Pancreas (tissue), 10 donors: ENCODE results near the gene TEX264. TPM values are rescaled to one million over a fixed set of nuclear protein-coding genes. Genes with fewer than 3 reads are reported as not detected.

Source experiments
- ATAC-seq, 4 donors: fragments of 200-7000 bp; cut with Tn5 transposase; one replicate each; pipeline versions ENCODE4 v1.8.0 to v1.9.1; 2020; ENCODE audit warnings: mild to moderate bottlenecking in 4 of 4, moderate library complexity in 4 of 4
- DNase-seq, 6 donors: peaks; one replicate each; pipeline ENCODE4 v3.0.0-alpha.2; 2020
- FAIRE-seq: peaks from 2 replicates; lab custom pipeline; 2012; peaks lifted over from hg19 to GRCh38; lab: Jason Lieb, UNC
- H3K27ac ChIP-seq, 4 donors: fragments of 200-600 bp; sonication (generic); 1 replicate in 3 of 4; 2 replicates in 1 of 4; pipeline versions ENCODE4 v1.5.0 to v1.8.0; 2020
- H3K27me3 ChIP-seq, 4 donors: fragments of 200-600 bp; one replicate each; pipeline ENCODE4 v1.8.0; 2021
- H3K36me3 ChIP-seq, 3 donors: fragments of 200-600 bp; sonication (generic) in 1 of 3; one replicate each; pipeline versions ENCODE4 v1.5.0 to v1.8.0; 2020 to 2021
- H3K4me1 ChIP-seq, 3 donors: fragments of 200-600 bp; one replicate each; pipeline ENCODE4 v1.8.0; 2021
- H3K4me3 ChIP-seq, 4 donors: fragments of 200-600 bp; sonication (generic) in 2 of 4; one replicate each; pipeline versions ENCODE4 v1.5.0 to v1.8.0; 2020 to 2021
- H3K9me3 ChIP-seq, 4 donors: fragments of 200-600 bp; one replicate each; pipeline ENCODE4 v1.8.0; 2021
- CTCF ChIP-seq, 4 donors: fragments of 200-600 bp; sonication (generic) in 3 of 4; IDR thresholded peaks; one replicate each; pipeline versions ENCODE4 v1.5.0 to v1.8.0; 2021; ENCODE audit warnings: antibody characterized with exemption in 4 of 4
- WGBS, 2 donors: extraction: QIAGEN DNeasy Blood & Tissue Kit; methylation state at CpG; one replicate each; pipeline ENCODE4 v1.1.7; 2013; 5-methylcytosine and 5-hydroxymethylcytosine counted together
- intact Hi-C, 3 donors: fragments of 100-400 bp; cut with DNase I; formaldehyde crosslinking; loops; one replicate each; pipeline versions ENCODE4 v1.11.1 to v1.14.2; 2022
- polyA plus RNA-seq, 2 donors: library from polyadenylated mRNA; stranded (reverse); fragments of 200-250 nt; gene quantifications; one replicate each; pipeline ENCODE4 v1.2.3, GENCODE V29; 2013
- total RNA-seq, 6 donors: library from RNA; stranded (reverse); fragmentation: NEBNext Ultra II Directional in 4 of 6; extraction: Animal tissue kit (Norgen Biotek cat#: 25700) in 4 of 6; gene quantifications; one replicate each; pipeline versions ENCODE4 v1.2.1 to v1.2.4, GENCODE V29; 2021 to 2023
- donor health status: healthy with polysubstance abuse.
- donor health status: DM: no; HTN: no; CAD: no; lungs with moderate emphysema.
- donor health status: DM: no; HTN: no; CAD: no.
- donor health status: control.
- donor health status: control.
- donor health status: Bipolar disorder and iron deficiency.
- donor health status: DM: yes; HTN: yes; CAD: no.
- donor health status: DM: no; HTN: no; CAD: no.
- donor health status: DM: no; HTN: no; CAD: no.
- donor health status: DM: yes; HTN: yes; CAD: no.

The TEX264 gene
- total and polyA plus RNA-seq, 8 donors = 20.9 to 59.3 (median 25.5) TPM

- peak in 1 of 6 donors; percentile 30 for DNase-seq
- Histone ChIP-seq H3K4me3 (no peak overlapping the region), H3K4me1 (no peaks in the 10 kb centered on the region), H3K9me3 (no peaks in the 10 kb centered on the region), H3K27me3 (no peaks in the 10 kb centered on the region), H3K36me3 (no peaks in the 10 kb centered on the region), H3K27ac (no peak overlapping the region)
- 73 to 76% methylated on average over 7 of the region's 7 CpGs for WGBS, 2 donors
- ATAC-seq = no peak
- FAIRE-seq = no peak
- no peak for TF ChIP-seq CTCF (IDR thresholded peaks at IDR 0.05)
- intact Hi-C loops = loop anchor here in 1 of 3 donors (10.0 kb wide), 1 partner anchor 87 kb away; no protein-coding TSS in a partner anchor
Observed at GRCh38 chr3:51717947-51718346, 46.9 kb downstream of the TEX264 start.

- intact Hi-C loops = loop anchor here in 1 of 3 donors (10.0 kb wide), 1 partner anchor 86 kb away; no protein-coding TSS in a partner anchor
Observed at GRCh38 chr3:51718547-51719409, 47.7 kb downstream of the TEX264 start.

DNA sequence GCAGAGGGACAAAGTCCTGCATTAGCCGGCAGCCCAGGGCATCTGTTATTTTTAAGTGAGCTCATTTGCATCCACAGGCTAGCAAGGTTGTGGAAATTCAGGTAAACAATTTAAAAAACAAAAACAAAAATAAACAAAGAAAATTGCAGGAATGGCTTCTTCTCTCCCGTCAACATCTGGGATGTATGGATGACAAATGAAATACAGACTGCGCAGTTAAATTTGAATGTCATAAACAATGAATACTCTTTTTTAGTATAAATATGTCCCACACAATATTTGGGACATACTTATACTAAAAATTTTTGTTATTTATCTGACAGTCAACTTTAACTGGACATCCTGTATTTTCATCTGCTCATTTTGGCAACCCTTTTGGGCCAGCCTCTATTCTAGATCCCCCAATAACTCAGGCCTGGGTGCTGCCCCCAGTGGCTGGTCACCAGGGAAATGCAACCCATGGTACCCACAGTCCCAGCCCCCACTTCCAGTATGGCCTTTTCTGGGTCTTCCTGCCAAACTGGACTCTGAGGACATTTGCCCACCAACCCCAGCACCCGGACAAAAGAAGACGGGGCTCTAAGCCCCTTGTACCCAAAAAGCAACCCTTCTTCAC is 48.5 kb downstream of the TEX264 start:
- H3K36me3 ChIP-seq = no peaks in the 10 kb centered on the region
- FAIRE-seq = no peak
- no peak overlapping the region for H3K27ac ChIP-seq
- H3K4me3 ChIP-seq = no peak overlapping the region
- no peaks in the 10 kb centered on the region for H3K27me3 ChIP-seq
- TF ChIP-seq CTCF (IDR thresholded peaks at IDR 0.05) = peak in 1 of 4 donors; percentile 2
- intact Hi-C loops = loop anchor here in 1 of 3 donors (10.0 kb wide), 1 partner anchor 85 kb away; no protein-coding TSS in a partner anchor
- no peak for DNase-seq
- WGBS, 2 donors = 65 to 72% methylated on average over 5 of the region's 5 CpGs
- ATAC-seq = no peak
- no peaks in the 10 kb centered on the region for H3K4me1 ChIP-seq
- H3K9me3 ChIP-seq = no peaks in the 10 kb centered on the region

More at GRCh38 chr3:51718547-51719409, 47.7 kb downstream of the TEX264 start:
- FAIRE-seq = no peak
- Histone ChIP-seq H3K9me3 (no peaks in the 10 kb centered on the region), H3K4me3 (no peak overlapping the region), H3K36me3 (no peaks in the 10 kb centered on the region), H3K27me3 (no peaks in the 10 kb centered on the region), H3K4me1 (no peaks in the 10 kb centered on the region), H3K27ac (no peak overlapping the region)
- ATAC-seq = peak; percentile 75 to 98 (median 91)
- 35 to 39% methylated on average over 16 of the region's 16 CpGs for WGBS, 2 donors
- TF ChIP-seq CTCF (IDR thresholded peaks at IDR 0.05) = peak; percentile 9 to 54 (median 36)
- peak; percentile 39 to 81 (median 65) for DNase-seq

DNA sequence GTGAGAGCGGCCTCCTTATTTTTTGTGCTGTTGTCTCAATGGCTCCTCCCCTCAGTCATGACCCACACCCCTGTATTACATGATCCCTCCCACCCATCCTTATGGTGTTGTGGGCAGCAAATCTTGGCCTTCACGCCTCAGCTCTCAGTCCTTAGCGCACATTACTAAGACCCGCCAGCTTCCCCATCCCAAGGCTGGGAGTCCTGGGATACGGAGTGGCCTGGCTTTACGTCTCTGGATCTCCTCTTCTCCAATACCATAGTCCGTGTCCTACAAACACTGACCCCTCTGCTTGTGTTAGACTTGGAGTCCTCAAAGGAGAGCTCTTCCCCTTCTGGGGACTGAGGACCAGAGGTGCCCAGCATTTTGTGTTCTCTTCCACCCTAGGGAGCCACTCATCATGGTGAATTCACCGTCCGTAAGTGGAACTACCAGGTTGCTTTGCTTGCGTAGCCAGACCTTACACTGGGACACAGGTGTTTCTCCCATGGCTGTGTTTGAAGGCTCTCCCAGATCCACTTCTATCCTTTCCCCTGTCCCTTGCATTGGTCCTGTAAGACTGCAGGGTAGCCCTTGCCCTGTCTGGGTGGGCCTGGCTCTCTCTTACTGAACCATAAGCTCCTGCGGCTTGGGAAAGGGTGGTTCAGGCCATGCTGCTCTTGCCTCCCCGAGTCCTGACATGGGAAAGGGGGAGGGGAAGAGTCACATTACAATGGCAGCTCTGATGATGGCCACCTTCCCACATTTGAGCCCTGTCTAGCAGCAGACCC is 49.4 kb downstream of the TEX264 start:
- ATAC-seq (no peak), DNase-seq (no peak), FAIRE-seq (no peak)
- Histone ChIP-seq H3K4me3 (no peak overlapping the region), H3K27ac (no peak overlapping the region), H3K36me3 (no peaks in the 10 kb centered on the region), H3K4me1 (no peaks in the 10 kb centered on the region), H3K27me3 (no peaks in the 10 kb centered on the region), H3K9me3 (no peaks in the 10 kb centered on the region)
- no peak for TF ChIP-seq CTCF (IDR thresholded peaks at IDR 0.05)
- intact Hi-C loops = no loop called here
- WGBS, 2 donors = 84 to 92% methylated on average over 12 of the region's 12 CpGs
